Measurements from ENCODE around the gene LPIN1. TPM values are rescaled to one million over a fixed set of nuclear protein-coding genes. Genes with fewer than 3 reads are reported as not detected.

LPIN1 gene
- polyA plus RNA-seq, 2 of the 4 experiments (the other 2 are of a cell fraction), result 19.2 to 27.5 TPM

- ChIA-PET POLR2A (no interaction called here), CTCF (interaction anchor here (1.1 kb wide), 1 partner anchor 50 kb away, joined by 3 read pairs; no protein-coding TSS in a partner anchor)
- ATAC-seq, result peak; percentile 64 to 65; a peak in 5 of 6 replicates
- Histone ChIP-seq H3K4me2 (no peak overlapping the region), H3K4me1 (peaks cover 5% of the 10 kb centered on the region; the same call in 1 of the 3 replicates), H3K27ac (no peak overlapping the region), H3K9me3 (no peaks in the 10 kb centered on the region), H3K4me3 (no peak overlapping the region)
- 29% methylated on average over 4 of the region's 4 CpGs for WGBS (ENCODE audit: missing lambda C conversion rate)
- DNase-seq (ENCODE audit: low read depth in 1 of 2, low spot score in 1 of 2), result no peak
- TF ChIP-seq CEBPB (IDR thresholded peaks at IDR 0.05) (peak in 1 of 2 experiments; percentile 61; a peak in 1 of 4 replicates), SMC3 (IDR thresholded peaks at IDR 0.05) (peak; percentile 19; the same call in 1 of the 3 replicates), TFCP2L1 (CRISPR knock-in tag; IDR thresholded peaks at IDR 0.05) (no peak), RAD21 (conservative IDR thresholded peaks at IDR 0.05 in 1 of 2, IDR thresholded peaks at IDR 0.05 in 1 of 2) (0 out of 5 replicates have a peak, but pooled peaks of 1 of the 2 experiments have one; percentile 15), USF2 (IDR thresholded peaks at IDR 0.05) (no peak), ZSCAN20 (CRISPR knock-in tag; IDR thresholded peaks at IDR 0.05) (no peak)
- FAIRE-seq, result no peak
These were observed 89.0 kb downstream of the LPIN1 start for GRCh38 chr2:11835403-11835802.

DNA sequence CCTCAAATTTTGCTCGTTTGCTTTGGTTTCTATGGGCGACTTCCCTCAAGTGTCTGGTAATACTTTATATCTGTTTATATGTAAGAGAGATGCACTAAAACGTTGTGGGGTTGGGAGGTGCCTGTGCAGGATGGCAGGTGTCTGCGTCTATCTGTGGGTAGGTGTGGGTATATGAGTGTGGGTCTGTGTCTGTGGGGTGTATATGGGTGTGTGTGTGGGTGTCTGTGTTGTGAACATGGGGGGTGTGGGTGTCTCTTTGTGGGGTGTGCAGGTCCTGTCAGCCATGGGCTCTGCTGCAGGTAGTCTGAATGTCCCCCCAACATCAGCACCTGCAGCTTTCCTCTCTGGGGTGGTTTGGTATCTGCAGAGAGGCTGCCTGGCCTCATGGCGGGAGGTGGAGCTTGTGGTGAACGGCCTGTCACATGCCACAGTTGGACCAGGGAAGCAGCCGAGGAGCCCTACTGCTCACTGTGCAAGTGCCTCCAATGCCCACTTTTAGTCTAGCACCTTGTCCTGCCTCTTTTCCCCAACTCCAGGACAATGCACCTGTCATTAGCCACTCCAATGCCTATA, 90.3 kb downstream of the LPIN1 start:
- Histone ChIP-seq H3K27ac (no peak overlapping the region), H3K4me1 (no peaks in the 10 kb centered on the region), H3K4me2 (no peak overlapping the region), H3K9me3 (no peaks in the 10 kb centered on the region), H3K4me3 (no peak overlapping the region)
- FAIRE-seq (no peak), DNase-seq (ENCODE audit: low read depth in 1 of 2, low spot score in 1 of 2) (no peak), ATAC-seq (no peak)
- no peak for TF ChIP-seq HOXA7 (CRISPR knock-in tag; IDR thresholded peaks at IDR 0.05)
- no peak for TF ChIP-seq CBX8 (IDR thresholded peaks at IDR 0.05)
- no peak for TF ChIP-seq USF2 (IDR thresholded peaks at IDR 0.05)
- no peak for TF ChIP-seq E2F6 (IDR thresholded peaks at IDR 0.05; ENCODE audit: borderline replicate concordance, low read depth)
- ChIA-PET CTCF (no interaction called here), POLR2A (no interaction called here)
- WGBS (ENCODE audit: missing lambda C conversion rate), result 15% methylated on average over 7 of the region's 7 CpGs

DNA sequence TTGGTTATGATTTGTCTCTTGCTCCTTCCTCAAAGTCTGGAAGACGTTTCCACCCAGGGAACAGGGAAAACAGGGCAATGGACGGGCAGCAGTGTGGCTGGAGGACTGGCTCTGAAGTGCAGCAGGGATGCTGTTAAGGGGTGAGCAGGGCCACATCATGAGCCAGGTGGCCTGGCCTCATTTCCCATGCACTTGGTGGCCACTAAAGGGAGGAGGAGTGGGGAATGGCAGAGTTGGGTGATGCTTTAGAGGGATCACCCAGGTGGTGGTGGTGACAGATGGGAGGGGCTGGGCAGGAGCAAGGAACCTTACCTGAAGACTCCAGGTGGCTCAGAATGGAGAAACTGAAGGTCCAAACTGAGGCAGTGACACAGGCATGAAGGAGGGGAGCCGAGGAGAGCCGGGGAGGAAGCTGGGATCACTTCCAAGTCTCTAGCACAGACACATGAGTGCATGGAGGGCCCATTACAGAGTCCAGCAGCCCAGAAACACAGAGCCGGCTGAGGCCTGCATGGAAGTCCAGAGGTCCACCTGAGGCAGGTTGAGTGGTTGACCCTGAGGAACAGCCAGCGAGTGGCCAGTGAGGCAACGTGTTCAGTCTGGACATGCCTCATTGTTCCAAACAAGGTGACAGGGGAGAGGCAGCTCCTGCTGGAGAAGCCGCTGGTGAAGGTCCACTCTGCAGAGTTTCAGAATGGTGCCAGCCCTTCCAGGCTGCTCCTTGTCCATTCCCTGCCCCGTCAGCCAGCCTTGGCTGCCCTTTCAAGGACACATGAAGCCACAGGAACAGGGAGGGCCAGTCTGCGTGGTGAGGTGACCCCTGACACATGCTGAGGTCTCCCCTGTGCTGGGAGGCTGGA, 91.7 kb downstream of the LPIN1 start:
- no peak for ATAC-seq
- CTCF ChIA-PET, result interaction anchor here (1.2 to 3.3 kb wide), 3 partner anchors 25 to 1169 kb away, joined by 3 to 8 read pairs (median 3); partner anchors contain the start of gene TRIB2
- no peak for TF ChIP-seq SMC3 (IDR thresholded peaks at IDR 0.05)
- TF ChIP-seq REST (IDR thresholded peaks at IDR 0.05), result no peak
- TF ChIP-seq EP300 (IDR thresholded peaks at IDR 0.05), result no peak
- no peak for TF ChIP-seq USF2 (IDR thresholded peaks at IDR 0.05)
- no peak for TF ChIP-seq FOSL2 (IDR thresholded peaks at IDR 0.05)
- TF ChIP-seq FOSL2 (CRISPR knock-in tag; IDR thresholded peaks at IDR 0.05), result no peak
- TF ChIP-seq E2F6 (IDR thresholded peaks at IDR 0.05; ENCODE audit: borderline replicate concordance, low read depth), result no peak
- no peak for TF ChIP-seq RARB (CRISPR knock-in tag; IDR thresholded peaks at IDR 0.05)
- no peak for TF ChIP-seq CBX8 (IDR thresholded peaks at IDR 0.05)
- TF ChIP-seq MYC (IDR thresholded peaks at IDR 0.05; ENCODE audit: borderline replicate concordance, low read length), result no peak

More for the DNA sequence above, 91.7 kb downstream of the LPIN1 start:
- no peaks in the 10 kb centered on the region for H3K9me3 ChIP-seq
- H3K4me3 ChIP-seq, result no peak overlapping the region
- no peak for FAIRE-seq
- no peak for DNase-seq (ENCODE audit: low read depth in 1 of 2, low spot score in 1 of 2)
- H3K27ac ChIP-seq, result no peak overlapping the region
- H3K4me1 ChIP-seq, result no peaks in the 10 kb centered on the region
- POLR2A ChIA-PET, result no interaction called here
- H3K4me2 ChIP-seq, result no peak overlapping the region
- WGBS (ENCODE audit: missing lambda C conversion rate), result 22% methylated on average over 10 of the region's 10 CpGs

Data from A549 (cell line).